GM19463 (cell line): Measurements from ENCODE around the gene XRN2.

Experiments
- ATAC-seq: cut with Tn5 transposase; IDR thresholded peaks from one replicate; pipeline ENCODE4 v1.9.1; 2021; ENCODE audit warnings: mild to moderate bottlenecking, moderate library complexity; ENCODE audit not compliant: unreplicated experiment

Gene XRN2

DNA sequence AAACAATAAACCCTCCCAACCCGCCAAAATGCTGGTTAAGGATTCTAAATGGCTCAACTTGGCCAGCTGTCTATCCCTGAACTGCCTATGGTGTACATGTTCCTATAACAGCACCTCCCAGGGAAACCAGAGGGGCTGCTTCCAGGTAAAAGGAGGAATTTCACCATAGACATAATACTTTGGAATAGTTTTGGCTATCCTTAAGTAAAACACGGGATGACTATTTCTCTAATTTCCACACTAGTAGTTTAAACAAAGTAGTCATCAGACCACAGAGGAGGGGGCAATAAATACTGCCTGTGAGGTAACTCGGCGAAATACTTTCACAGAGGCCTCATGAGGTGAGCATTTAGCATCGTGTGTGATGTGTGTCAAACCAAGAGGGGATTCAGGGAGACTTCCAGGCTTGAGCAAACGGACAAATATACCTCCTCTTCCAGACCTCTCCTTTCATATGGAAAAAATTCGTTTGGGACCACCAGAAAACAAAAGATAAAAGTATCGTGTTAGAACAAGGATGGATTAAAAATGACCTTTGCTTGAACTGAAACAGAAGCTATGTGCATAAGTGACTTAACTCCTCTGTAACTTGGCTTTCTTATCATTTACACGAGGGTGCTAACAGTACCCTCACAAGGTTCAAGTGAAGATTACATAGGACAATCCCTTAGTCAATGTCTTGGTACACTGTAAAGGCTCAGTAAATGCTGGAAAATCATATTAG, 1.0 kb upstream of the XRN2 start:
- no peak for ATAC-seq

DNA sequence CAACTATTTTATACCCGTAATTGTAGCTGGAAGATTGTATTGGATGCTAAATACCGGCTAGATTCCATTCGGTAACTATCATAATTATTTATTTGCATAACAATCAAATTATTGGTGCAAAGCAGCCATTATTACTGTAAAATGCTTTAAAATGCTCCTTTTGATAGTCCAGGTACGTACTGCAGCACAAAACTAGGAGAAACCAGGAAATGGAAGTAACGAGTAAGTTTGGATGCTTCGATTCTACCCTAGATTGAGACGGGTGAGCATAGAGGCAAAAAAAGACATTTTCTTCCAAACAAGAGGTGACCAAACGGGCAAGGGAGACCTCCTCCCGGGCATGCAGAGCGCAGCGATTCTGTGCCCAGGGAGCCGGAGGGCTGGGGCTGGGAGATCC, 469 bp upstream of the XRN2 start:
- ATAC-seq = peak; percentile 30

DNA sequence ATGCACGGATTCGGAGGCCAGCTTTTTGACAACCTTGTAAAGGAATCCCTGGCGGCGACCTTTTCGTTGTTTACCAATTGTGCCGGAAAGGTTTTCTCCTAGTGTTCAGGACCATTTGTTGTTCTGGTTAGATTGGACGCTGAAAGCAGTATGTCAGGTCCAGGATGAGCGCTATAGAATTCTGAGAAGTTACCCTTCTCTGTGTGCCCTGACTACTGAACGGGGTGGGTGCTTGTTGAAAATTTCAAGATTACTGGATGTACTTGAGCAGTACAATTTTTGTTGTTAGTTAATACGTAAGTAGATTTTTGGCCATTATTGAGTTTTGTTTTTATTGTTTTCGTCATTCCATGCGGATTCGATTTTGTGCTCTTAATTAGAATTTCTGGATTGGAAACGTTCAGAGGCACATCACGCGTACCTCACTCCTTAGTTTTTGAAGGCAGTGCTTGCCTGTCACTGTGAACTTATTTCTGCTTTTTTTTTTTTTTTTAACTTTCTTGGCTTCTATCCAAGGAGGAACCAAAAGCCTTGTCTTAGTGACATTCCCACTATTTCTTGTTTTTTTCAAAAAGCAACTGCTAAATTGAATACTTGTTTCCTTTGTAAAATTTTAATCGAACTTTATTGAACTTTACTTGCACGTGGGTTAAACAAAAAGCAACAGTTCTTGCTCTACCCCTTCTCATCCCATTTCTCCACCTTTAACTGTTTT, 898 bp downstream of the XRN2 start:
- no peak for ATAC-seq

DNA sequence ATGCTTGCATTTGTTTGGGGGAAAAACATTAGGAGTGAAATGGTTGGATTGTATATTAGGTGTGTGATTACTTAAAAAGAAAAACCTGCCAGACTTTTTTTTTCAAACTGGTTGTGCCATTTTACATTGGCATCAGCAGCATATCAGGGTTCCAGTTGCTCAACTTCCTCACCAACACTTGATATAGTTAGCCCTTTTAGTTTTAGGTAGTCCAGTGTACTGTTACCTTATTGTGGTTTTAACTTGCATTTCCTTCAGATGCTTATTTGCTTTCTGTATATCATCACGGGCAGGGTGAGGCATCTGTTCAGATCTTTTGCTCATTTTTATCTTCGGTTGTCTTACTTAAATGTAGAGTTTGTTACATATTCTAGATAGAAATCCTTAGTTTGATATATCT, 5.2 kb downstream of the XRN2 start:
- no peak for ATAC-seq

DNA sequence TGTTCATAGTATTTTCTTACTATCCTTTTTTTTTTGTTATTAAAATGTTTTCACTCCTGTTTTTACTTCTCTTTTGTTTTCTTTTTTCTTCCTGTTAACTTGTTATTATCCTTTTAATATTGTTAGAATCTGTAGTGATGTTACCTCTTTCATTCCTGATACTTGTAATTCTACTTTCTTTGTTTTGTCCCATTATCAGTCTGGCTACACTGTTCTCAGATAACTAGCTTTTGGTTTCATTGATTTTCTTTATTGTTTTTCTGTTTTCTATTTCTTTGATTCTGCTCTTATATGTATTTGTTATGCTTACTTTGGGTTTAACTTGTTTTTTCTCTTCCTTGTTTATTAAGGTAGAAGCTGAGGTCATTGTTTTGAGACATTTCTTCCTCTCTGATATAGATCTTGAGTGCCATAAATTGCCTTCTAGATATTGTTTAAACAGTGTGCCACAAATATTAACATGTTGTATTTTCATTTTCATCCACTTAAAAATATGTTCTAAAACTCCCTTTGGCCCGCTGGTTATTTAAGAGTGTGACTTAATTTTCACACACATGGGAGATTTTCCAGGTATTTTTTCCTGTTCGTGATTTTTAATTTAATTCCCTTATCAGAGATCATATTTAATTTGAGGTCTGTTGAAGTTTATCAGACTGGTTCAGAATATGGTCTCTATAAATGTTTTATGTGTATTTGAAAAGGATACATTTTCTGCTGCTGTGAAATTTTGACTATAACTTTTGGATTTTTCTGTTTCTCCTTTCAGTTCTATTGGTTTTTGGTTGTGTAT, 6.7 kb downstream of the XRN2 start:
- ATAC-seq = no peak

DNA sequence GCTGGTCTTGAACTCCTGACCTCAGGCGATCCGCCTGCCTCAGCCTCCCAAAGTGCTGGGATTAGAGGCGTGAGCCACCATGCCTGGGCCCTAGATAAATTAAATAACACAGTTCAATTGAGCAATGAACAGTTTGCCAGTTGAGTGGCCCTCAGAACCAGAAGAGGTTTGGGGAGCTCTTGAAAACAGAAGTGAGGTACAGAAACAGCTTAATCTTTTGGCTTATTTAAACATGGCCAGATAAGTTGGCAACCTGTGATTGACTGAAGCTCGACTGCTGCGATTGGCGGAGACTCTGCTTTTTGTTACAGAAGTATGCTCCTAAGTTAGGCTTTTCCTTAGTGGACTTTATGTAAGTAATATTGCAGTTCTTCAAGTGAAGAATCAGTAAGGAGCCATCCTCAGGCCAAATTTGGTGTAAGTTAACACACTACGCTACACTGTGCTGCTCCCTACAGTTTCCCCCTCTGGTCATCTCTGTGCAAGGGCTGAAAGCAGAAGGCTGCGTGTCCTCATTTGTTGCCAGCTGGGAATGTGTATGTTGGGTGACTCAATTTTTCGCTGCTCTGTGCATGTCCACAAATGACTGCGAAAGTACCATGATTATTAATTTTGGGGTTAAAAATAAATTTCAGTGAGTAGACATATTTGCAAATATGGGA, 9.8 kb downstream of the XRN2 start:
- ATAC-seq = no peak

DNA sequence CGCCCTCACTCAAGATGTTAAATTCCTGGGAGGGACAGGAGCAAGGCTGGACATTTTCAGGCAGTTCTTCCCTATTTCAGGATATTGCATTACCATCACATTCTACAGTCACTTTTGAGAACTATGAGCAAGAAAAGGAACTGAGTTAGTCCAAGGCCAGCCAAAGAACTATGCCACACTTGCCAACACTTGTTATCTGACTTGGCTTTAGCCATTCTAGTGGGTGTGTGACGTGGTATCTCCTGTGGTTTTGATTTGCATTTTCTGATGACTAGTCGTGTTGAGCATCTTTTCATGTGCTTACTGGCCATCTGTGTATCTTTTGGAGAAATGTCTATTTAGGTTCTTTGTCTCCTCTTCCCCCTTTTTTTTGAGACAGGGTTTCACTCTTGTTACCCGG, 12.0 kb downstream of the XRN2 start:
- no peak for ATAC-seq

DNA sequence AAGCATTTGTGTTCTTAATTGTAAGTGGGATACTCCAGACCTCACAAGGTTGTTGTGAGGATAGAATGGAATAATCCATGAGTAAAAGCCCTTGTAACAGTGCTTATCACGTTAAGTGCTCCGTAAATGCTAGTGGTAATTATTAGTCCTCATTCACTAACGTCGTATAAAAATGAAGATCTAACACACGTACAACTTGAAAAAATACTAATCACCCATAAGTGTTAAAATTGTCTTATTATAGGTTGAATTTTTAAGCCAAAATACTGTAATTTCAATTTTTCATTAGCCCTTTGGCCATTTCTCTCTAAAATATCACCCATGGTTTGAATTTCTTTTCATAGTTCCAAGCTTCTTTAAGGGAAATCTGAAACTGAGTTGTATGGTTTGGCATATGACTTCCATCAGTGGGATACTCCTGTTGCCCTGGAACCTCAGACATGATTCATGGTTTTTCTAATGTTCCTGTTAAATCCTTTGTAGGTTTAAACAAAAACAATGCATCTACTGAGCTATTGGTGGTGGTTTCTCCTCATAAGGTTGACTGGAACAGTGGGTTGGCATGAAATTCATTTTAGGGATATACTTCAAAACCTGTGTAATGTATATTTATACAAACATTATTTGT, 19.1 kb downstream of the XRN2 start:
- ATAC-seq = no peak

DNA sequence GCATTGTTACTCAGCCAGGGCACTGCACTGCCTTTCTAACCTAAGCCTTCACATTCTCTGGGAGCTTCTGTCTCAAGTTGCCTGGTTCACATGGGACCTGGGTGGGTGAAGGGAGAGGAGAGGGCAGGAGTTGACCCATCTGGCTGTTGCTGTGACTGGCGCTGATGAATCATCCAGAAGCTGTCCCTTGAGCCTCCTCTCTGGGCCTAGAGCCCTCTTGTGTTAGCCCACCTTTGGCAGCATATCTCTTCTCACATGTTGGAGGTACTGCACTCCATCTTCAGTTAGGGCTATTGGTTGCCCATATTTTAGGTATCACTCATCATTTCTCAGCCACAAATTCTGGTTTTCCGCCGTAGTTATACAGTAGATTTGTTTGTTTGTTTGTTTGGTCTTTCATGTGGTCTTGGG, 19.8 kb downstream of the XRN2 start:
- no peak for ATAC-seq

DNA sequence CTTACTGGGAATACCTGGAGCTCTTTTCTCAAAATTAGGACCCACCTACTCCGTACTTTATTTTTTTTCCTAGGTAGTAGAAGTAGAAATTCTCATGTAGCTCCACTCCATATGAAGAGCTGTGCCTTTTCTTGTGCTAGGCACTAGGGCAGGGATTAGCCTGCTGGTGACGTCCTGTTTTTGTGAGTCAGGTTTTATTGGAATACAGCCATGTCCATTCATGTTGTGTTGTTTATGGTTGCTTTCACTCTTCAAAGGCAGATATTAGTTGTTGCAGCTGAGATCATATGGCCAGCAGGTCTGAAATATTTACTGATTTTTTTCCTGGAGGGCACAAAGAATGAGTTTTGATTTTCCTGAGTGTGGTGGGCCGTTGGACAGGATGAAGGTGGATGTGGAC, 20.5 kb downstream of the XRN2 start:
- no peak for ATAC-seq

DNA sequence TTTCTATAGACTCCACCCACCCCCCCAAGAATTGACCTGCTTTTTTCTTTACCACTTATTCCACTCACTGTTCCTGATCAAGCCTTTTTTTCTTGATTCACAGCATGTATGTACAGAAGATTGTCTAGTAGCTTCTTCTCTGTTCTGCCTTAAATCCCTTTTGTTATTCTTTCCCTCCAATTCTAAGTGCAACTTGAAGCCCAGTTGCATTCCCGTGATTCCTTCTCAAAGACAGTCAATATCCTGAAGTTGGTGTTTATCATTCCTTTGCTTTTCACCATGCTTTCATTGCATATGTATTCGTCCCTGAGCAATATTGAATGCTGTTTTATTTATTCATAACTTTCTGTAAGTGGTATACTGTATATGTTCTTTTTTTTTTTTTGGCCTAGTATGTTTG, 21.0 kb downstream of the XRN2 start:
- no peak for ATAC-seq

DNA sequence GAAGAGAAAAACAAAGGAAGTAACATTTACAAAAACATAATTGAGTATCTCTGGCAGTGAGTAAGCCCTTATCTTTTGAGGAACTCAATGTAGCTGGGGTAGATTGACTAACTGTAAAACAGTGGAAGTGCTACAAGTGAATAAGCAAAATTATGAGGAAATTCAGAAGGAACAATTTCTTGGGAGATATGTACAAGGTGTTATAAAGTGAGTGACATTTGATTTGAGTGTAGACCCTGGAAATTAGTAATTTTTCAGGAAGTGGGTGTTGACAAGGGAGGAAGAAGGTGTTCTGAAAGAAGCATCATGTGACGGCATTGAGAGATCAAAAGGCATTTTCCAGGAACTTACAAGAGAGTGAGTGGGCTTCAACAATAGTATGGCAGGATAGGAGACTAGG, 22.2 kb downstream of the XRN2 start:
- no peak for ATAC-seq

DNA sequence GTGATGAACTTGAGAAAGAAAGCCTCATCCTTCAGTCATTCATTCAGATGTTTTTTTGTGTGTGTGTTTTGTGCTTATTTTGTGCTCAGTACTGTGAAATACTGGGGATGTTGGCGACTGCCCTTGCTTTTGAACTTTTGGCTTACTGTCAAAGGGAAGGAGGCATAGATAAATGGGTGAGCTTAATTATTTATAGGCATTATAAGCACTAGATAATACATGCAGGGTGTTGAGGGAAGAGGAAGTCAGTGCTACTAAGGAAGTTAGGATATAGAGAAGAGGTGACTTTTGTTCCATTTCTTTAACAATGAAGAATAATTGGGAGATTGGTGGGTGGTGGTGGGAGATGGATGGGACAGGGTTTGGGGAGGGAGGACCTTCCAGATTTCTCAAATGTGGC, 23.6 kb downstream of the XRN2 start:
- ATAC-seq = no peak

DNA sequence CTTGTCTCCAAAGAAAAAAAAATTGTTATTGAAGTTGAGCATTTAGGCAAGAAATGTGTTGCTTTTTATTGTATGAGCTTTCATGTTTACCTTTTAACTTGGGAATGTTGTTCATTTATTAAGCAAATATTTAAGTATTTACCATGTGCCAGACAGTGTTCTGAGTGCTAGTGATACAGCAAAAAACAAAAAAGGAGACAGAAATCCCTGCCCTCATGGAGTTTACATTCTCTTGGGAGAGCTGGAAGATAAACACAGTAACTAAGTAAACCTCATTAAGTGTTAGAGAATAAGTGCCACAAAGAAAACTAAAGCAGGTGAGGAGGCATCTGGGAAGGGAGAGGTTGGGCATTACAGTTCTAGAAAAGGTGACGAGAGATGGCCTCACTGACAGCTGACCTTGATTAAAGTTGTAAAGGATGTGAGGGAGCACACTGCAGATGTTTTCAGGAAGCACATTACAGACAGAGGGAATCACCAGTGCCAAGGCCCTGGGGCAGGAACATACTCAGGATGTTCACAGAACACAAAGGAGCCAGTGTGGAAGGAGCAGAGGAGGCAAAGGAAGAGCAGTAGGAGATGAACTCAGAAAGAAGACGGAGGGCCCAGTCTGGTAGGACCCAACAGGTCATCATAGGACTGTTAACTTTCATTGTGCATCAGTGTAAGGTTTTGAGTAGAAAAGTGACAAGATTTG, 33.5 kb downstream of the XRN2 start:
- ATAC-seq = no peak

DNA sequence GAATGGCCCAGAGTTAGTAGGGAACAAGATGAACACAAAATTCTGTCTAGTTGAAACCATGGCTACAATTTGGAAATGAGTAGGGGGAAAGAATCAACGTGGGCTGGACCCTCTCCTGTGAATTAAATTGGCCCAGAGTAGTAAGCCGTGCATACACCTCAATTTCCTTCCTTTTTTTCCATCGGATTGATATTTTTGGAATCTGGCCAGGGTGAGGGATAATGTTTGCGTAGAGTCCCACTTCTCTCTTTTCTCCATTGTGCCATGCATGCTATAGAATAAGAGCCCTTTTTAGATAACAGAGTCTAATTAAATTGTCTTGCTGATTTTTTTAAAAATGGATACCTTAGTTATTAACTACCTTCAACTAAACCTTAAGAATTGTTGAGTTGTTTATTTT, 35.2 kb downstream of the XRN2 start:
- ATAC-seq = no peak

DNA sequence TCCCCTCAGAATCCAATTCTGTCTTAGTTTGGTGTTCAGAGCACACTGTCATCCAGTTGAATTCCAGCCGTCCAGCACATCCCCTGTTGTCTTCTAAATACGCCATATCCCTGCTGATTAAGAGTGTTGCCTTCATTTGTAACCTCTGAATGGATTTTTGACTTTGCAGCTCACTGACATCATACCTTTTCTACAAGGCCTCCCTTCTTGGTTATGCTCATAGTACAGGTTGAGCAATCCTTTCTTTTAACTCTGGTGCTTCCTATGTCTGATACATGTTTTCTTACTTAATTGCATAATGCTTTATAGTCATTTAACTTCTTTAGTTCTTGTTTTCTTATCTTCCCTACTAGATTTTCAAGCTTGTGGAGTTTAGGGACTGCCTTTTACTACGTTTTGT, 36.4 kb downstream of the XRN2 start:
- ATAC-seq = no peak

DNA sequence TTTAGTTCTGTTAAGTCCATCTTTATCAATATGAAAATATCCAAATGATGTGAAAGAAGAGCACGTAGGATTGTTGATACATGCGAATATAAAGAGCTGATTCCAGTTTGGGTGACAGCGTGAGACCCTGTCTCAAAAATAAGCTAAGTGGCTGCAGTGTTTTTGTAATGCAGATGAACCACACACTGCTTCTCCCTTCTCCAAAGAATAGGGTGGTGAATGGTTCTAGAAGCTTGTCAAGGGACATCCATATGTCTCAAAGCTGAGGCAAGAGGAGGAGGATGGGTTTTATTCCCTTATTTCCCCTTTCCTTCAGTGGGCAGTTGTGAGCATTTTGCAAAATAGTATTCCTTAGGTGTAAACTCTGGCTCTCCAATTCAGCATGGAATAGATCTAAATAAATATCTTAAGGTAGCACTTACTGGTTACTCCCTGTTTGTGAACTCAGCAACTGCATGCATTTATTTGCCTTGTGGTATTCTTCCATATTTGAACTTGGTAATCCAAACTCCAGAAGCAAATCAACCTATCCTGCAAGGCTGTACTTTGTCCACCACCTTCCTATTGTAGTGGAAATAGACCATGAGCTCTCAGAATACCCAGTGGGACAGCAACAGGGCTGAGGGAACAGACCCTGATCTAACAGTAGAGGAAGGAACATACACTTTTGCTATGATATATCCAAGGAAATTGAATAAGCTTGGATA, 38.0 kb downstream of the XRN2 start:
- ATAC-seq = no peak

DNA sequence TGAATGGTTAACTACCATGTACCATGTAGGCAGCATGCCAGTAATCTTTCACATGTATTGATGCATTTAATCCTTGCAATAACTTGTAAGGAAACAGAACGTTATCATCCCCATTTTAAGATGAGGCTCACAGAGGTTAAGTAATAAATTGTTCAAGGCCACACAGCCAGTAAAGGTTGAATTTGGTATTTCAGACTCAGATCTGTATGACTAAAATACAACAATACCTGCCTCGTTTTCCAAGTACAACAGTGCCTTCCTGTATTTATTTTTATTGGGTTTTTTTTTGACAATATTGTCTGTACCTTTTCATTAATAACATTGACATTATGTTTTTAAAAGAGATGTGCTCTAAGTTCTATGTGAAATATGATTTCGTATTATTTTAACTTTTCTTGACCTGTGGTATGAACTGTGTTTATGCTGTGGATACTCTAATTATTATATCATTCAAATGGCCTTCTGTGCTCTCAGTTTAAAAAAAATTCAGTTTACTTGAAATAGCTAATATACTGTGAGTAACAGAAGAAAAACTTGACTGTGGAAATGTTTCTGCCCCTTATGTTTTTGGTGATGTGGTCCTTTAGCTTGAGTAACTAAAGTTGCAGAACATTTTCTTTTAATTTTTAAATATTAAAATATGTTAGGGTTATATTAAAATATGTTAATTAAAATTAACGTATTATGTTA, 39.7 kb downstream of the XRN2 start:
- ATAC-seq = no peak

DNA sequence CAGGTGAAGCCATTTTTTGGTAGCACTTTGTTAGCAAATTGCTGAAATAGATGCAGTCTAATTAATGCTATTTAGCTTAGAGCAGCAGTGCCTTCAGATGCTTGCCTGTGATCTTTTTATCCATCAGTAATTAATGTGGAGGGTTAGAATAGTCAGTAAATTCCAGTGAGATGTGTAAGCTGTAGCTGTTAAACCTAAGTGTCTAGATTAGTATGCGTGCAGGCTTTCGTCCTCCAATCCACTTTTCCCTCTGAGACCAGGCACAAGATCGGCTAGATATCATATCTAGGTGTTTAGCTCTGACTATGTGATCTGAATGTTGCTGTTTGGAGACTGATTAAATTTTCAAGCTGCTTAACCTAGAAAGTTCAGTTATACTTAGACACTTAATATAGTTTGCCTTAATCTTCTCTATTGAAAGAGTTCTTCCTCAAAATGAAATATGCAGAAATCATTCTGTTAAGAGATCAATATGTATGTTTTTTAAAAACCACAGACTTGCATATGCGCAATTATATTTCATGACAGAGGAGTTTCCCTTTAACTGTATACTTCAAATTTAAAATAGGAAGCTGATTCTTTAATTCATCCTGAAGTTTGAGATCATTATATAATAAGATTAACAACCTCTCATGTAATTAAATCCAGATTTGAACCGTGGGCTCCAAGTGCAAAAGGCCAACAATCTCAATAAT, 41.2 kb downstream of the XRN2 start:
- ATAC-seq = no peak
